ENCODE measurements around the gene HNRNPU.

The HNRNPU gene

DNA sequence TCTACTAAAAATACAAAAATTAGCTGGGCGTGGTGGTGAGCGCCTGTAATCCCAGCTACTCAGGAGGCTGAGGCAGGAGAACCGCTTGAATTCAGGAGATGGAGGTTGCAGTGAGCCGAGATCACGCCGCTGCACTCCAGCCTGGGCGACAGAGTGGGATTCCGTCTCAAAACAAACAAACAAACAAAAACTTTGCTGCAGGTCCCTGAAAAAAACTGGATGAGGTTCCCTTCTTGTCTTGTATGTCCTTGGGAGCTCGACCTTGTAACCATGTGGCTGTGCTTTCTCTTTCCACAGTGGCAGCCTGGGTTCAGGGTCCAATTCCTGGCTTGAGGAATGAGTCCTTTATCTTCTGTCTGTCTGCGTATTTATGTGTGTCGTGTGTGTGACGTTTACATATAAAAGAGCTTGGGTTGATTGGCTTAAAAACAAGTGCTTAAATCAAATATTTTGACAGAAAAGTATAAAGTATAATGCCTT, 46.9 kb downstream of the HNRNPU start:
- Histone ChIP-seq H2AFZ (no peak overlapping the region), H3K27ac (no peak overlapping the region), H3K4me1 (no peaks in the 10 kb centered on the region), H3K9me3 (ENCODE audit: control insufficient read depth, low read length) (no peaks in the 10 kb centered on the region), H3K9ac (no peak overlapping the region), H3K4me3 (ENCODE audit: low read depth, low read length) (no peak overlapping the region), H3K79me2 (no peaks in the 10 kb centered on the region), H3K4me2 (ENCODE audit: low read length) (no peak overlapping the region), H3K27me3 (ENCODE audit: control insufficient read depth, insufficient read depth, low read length) (no peaks in the 10 kb centered on the region), H3K36me3 (ENCODE audit: control insufficient read depth, insufficient read depth, low read length) (no peaks in the 10 kb centered on the region)
- TF ChIP-seq CTCF (IDR thresholded peaks at IDR 0.05) = no peak

DNA sequence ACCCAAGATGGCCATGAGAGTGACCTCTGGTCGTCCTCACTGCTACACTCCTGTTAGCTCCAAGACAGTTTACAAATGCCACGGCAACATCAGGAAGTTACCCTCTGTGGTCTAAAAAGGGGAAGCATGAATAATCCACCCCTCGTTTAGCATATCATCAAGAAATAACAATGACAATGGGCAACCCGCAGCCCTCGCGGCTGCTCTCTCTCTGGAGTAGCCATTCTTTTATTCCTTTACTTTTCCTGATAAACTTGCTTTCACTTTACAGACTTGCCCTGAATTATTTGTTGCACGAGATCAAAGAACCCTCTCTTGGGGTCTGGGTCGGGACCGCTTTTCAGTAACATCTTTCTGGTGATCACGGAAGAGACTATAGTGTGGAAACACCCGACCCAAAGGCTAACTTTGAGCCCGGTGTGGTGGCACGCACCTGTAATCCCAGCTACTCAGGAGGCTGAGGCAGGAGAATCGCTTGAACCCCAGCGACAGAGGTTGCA, 48.7 kb downstream of the HNRNPU start:
- no peaks in the 10 kb centered on the region for H3K79me2 ChIP-seq
- H3K27ac ChIP-seq = no peak overlapping the region
- TF ChIP-seq CTCF (IDR thresholded peaks at IDR 0.05) = no peak
- no peaks in the 10 kb centered on the region for H3K4me1 ChIP-seq
- H3K36me3 ChIP-seq (ENCODE audit: control insufficient read depth, insufficient read depth, low read length) = no peaks in the 10 kb centered on the region
- H3K4me2 ChIP-seq (ENCODE audit: low read length) = no peak overlapping the region
- H3K9me3 ChIP-seq (ENCODE audit: control insufficient read depth, low read length) = no peaks in the 10 kb centered on the region
- H2AFZ ChIP-seq = no peak overlapping the region
- H3K9ac ChIP-seq = no peak overlapping the region
- H3K4me3 ChIP-seq (ENCODE audit: low read depth, low read length) = no peak overlapping the region
- H3K27me3 ChIP-seq (ENCODE audit: control insufficient read depth, insufficient read depth, low read length) = no peaks in the 10 kb centered on the region

DNA sequence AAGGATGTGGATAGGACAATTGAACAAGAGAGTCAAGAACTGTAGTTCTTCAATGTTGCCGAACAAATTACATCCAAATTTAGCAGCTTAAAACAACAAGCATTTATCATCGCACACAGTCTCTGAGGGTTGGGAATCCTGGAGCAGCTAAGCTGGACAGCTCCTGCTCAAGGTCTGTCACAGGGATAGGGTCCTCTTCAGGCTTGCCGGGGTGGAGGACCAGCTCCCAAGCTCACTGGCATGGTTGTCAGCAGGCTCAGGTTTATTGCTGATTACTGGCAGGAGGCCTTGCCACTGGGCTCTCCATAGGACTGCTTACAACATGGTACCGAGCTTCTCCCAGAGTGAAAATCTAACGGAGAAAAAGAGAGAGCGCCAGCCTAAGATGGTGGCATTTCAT, 51.0 kb downstream of the HNRNPU start:
- Histone ChIP-seq H3K36me3 (ENCODE audit: control insufficient read depth, insufficient read depth, low read length) (no peaks in the 10 kb centered on the region), H3K27me3 (ENCODE audit: control insufficient read depth, insufficient read depth, low read length) (no peaks in the 10 kb centered on the region), H3K9me3 (ENCODE audit: control insufficient read depth, low read length) (no peaks in the 10 kb centered on the region), H3K79me2 (no peaks in the 10 kb centered on the region), H3K27ac (no peak overlapping the region), H2AFZ (no peak overlapping the region), H3K4me2 (ENCODE audit: low read length) (no peak overlapping the region), H3K4me1 (no peaks in the 10 kb centered on the region), H3K4me3 (ENCODE audit: low read depth, low read length) (no peak overlapping the region), H3K9ac (no peak overlapping the region)
- no peak for TF ChIP-seq CTCF (IDR thresholded peaks at IDR 0.05)

- TF ChIP-seq CTCF (IDR thresholded peaks at IDR 0.05) = no peak
- Histone ChIP-seq H3K27me3 (ENCODE audit: control insufficient read depth, insufficient read depth, low read length) (no peaks in the 10 kb centered on the region), H3K4me2 (ENCODE audit: low read length) (no peak overlapping the region), H3K79me2 (no peaks in the 10 kb centered on the region), H3K9me3 (ENCODE audit: control insufficient read depth, low read length) (no peaks in the 10 kb centered on the region), H2AFZ (no peak overlapping the region), H3K4me3 (ENCODE audit: low read depth, low read length) (no peak overlapping the region), H3K36me3 (ENCODE audit: control insufficient read depth, insufficient read depth, low read length) (no peaks in the 10 kb centered on the region), H3K9ac (no peak overlapping the region), H3K27ac (no peak overlapping the region), H3K4me1 (no peaks in the 10 kb centered on the region)
These were observed 54.1 kb downstream of the HNRNPU start for GRCh38 chr1:244810221-244810620.

GRCh38 chr1:244807138-244807537, 57.2 kb downstream of the HNRNPU start:
- no peak overlapping the region for H3K4me2 ChIP-seq (ENCODE audit: low read length)
- H3K4me1 ChIP-seq = no peaks in the 10 kb centered on the region
- no peak for TF ChIP-seq CTCF (IDR thresholded peaks at IDR 0.05)
- H3K9me3 ChIP-seq (ENCODE audit: control insufficient read depth, low read length) = no peaks in the 10 kb centered on the region
- no peak overlapping the region for H2AFZ ChIP-seq
- no peaks in the 10 kb centered on the region for H3K36me3 ChIP-seq (ENCODE audit: control insufficient read depth, insufficient read depth, low read length)
- H3K27ac ChIP-seq = no peak overlapping the region
- no peak overlapping the region for H3K4me3 ChIP-seq (ENCODE audit: low read depth, low read length)
- H3K9ac ChIP-seq = no peak overlapping the region
- H3K27me3 ChIP-seq (ENCODE audit: control insufficient read depth, insufficient read depth, low read length) = no peaks in the 10 kb centered on the region
- no peaks in the 10 kb centered on the region for H3K79me2 ChIP-seq
